Smooth muscle cell (in vitro differentiated cells): ENCODE measurements around the gene OR6C65. TPM values are rescaled to one million over a fixed set of nuclear protein-coding genes. Genes with fewer than 3 reads are reported as not detected.
"Not testable (repeated sequence)": the region's sequence is repeated elsewhere in the genome, so short reads cannot be mapped to it uniquely, and the experiment has no call there.

Experiments
- DNase-seq: peaks from one replicate; lab custom pipeline; 2025; ENCODE audit not compliant: unreplicated experiment; lab: John Stamatoyannopoulos, UW
- H2AFZ ChIP-seq: fragments of 200-600 bp; sonication (generic); 2 replicates; pipeline ENCODE4 v1.6.0; 2016; ENCODE audit warnings: antibody characterized with exemption, low read depth, mild to moderate bottlenecking
- H3F3A ChIP-seq: fragments of 200-600 bp; sonication (generic); 2 replicates; pipeline ENCODE4 v1.6.0; 2017; ENCODE audit warnings: antibody characterized with exemption, low read depth
- H3K27ac ChIP-seq: fragments of 200-600 bp; sonication (generic); 2 replicates; pipeline ENCODE4 v1.5.1; 2016; ENCODE audit warnings: low read depth, mild to moderate bottlenecking
- H3K27me3 ChIP-seq: fragments of 200-600 bp; sonication (generic); 2 replicates; pipeline ENCODE4 v1.6.1; 2016; ENCODE audit warnings: low read depth, mild to moderate bottlenecking
- H3K36me3 ChIP-seq: fragments of 200-600 bp; sonication (generic); 2 replicates; pipeline ENCODE4 v1.5.1; 2016; ENCODE audit warnings: low read depth
- H3K4me1 ChIP-seq: fragments of 200-600 bp; sonication (generic); 2 replicates; pipeline ENCODE4 v1.5.1; 2016; ENCODE audit warnings: low read depth
- H3K4me2 ChIP-seq: fragments of 200-600 bp; sonication (generic); 2 replicates; pipeline ENCODE4 v1.6.0; 2016; ENCODE audit warnings: mild to moderate bottlenecking
- H3K4me3 ChIP-seq: fragments of 200-600 bp; sonication (generic); 2 replicates; pipeline ENCODE4 v1.5.1; 2016; ENCODE audit warnings: mild to moderate bottlenecking
- H3K79me2 ChIP-seq: fragments of 200-600 bp; sonication (generic); 2 replicates; pipeline ENCODE4 v1.6.0; 2016; ENCODE audit warnings: low read depth, mild to moderate bottlenecking
- H3K9ac ChIP-seq: fragments of 200-600 bp; sonication (generic); 2 replicates; pipeline ENCODE4 v1.6.0; 2016; ENCODE audit warnings: low read depth
- H3K9me3 ChIP-seq: fragments of 200-600 bp; sonication (generic); replicated peaks from 2 replicates; pipeline ENCODE4 v1.5.1; 2016; ENCODE audit warnings: low read depth
- H4K20me1 ChIP-seq: fragments of 200-600 bp; sonication (generic); 2 replicates; pipeline ENCODE4 v1.6.0; 2016; ENCODE audit warnings: low read depth
- WGBS: methylation state at CpG from one replicate; pipeline ENCODE4 v1.1.7; 2016; ENCODE audit warnings: low lambda C conversion rate; 5-methylcytosine and 5-hydroxymethylcytosine counted together
- polyA plus RNA-seq: library from polyadenylated mRNA; unstranded; fragments of >200 nt; fragmentation: Nextera tagmentation; extraction: Ambion mirVana; gene quantifications from 2 replicates; pipeline ENCODE4 v1.2.1, GENCODE V29; 2016
- total RNA-seq: library from RNA; depleted of rRNA; stranded (reverse); fragments of >200 nt; gene quantifications from 2 replicates; pipeline ENCODE4 v1.2.3, GENCODE V29; 2014
- TF ChIP-seq, protein P1 (sequence below): fragments of 200-600 bp; sonication (generic); IDR thresholded peaks from 2 replicates; pipeline ENCODE4 v1.5.1; 2017; ENCODE audit warnings: borderline replicate concordance, mild to moderate bottlenecking, antibody characterized with exemption; ENCODE audit not compliant: insufficient read depth, poor library complexity, severe bottlenecking

The OR6C65 gene
- total RNA-seq (not detected in 2 replicates), polyA plus RNA-seq (not detected in 2 replicates)

DNA sequence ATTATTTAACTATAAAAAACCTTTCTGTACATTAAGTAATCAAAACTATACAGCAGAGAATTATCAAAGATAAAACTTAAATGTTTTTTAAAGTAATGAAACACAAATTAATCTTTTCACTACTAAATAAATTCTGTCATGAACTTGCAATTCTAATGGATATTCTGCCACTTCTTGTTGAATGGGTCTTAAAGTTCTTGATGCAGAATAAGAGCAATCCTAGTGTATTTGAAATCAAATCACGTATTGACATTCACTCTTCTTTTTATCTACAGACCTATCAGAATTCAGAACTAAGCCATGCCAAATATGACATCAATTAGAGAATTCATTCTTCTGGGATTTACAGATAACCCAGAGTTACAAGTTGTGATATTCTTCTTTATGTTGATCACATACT is at the start of gene OR6C65:
Gene OR6C65, plus strand, starts transcription at position 301 of the 400 bp plus-strand sequence. Its CDS starts 0 bp downstream, at position 301.
- no peak for DNase-seq

DNA sequence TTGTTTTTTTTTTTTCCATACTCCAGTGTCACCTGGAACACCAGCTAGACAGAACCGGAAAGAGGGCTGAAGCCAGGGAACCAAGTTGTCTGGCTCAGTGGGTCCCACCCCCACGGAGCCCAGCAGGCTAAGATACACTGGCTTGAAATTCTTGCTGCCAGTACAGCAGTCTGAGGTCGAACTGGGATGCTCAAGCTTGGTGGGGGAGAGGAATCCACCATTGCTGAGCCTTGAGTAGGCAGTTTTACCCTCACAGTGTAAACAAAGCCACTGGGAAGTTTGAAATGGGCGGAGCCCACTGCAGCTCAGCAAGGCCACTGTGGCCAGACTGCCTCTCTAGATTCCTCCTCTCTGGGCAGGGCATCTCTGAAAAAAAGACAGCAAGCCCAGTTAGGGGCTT is 45.0 kb upstream of the OR6C65 start:
- H3K79me2 ChIP-seq, H3K4me2 ChIP-seq, H3K27ac ChIP-seq, H4K20me1 ChIP-seq, H3K9ac ChIP-seq, DNase-seq, H3F3A ChIP-seq, H3K9me3 ChIP-seq, H3K4me1 ChIP-seq, H3K27me3 ChIP-seq, H2AFZ ChIP-seq, H3K4me3 ChIP-seq, H3K36me3 ChIP-seq: not testable (repeated sequence)
- 50% methylated on average over 4 of the region's 4 CpGs for WGBS

More for the DNA sequence above, at the start of gene OR6C65:
- Histone ChIP-seq H4K20me1 (no peaks in the 10 kb centered on the region), H3K4me2 (no peak within 1 kb of the TSS), H3K27ac (no peak within 1 kb of the TSS), H3K36me3 (no peaks in the 10 kb centered on the region), H3K4me3 (no peak within 1 kb of the TSS), H3K4me1 (no peaks in the 10 kb centered on the region), H3F3A (no peaks in the 10 kb centered on the region), H2AFZ (no peak within 1 kb of the TSS), H3K9me3 (no peaks in the 10 kb centered on the region), H3K79me2 (no peaks in the 10 kb centered on the region), H3K27me3 (no peaks in the 10 kb centered on the region), H3K9ac (no peak within 1 kb of the TSS)
- TF ChIP-seq, protein P1, sequence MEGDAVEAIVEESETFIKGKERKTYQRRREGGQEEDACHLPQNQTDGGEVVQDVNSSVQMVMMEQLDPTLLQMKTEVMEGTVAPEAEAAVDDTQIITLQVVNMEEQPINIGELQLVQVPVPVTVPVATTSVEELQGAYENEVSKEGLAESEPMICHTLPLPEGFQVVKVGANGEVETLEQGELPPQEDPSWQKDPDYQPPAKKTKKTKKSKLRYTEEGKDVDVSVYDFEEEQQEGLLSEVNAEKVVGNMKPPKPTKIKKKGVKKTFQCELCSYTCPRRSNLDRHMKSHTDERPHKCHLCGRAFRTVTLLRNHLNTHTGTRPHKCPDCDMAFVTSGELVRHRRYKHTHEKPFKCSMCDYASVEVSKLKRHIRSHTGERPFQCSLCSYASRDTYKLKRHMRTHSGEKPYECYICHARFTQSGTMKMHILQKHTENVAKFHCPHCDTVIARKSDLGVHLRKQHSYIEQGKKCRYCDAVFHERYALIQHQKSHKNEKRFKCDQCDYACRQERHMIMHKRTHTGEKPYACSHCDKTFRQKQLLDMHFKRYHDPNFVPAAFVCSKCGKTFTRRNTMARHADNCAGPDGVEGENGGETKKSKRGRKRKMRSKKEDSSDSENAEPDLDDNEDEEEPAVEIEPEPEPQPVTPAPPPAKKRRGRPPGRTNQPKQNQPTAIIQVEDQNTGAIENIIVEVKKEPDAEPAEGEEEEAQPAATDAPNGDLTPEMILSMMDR, result no peak
- 98% methylated on average over 1 of the region's 1 CpG for WGBS

GRCh38 chr12:55362675-55363074 is 37.7 kb upstream of the OR6C65 start, which contains the start of gene OR6C75:
TSS of gene OR6C75 (plus strand) at chr12:55362975. CDS start at chr12:55365111, 2,136 bp downstream.
- H3K9me3 ChIP-seq, result no peaks in the 10 kb centered on the region
- H3K4me2 ChIP-seq, result no peak within 1 kb of the TSS
- H3K4me3 ChIP-seq, result no peak within 1 kb of the TSS
- H3K9ac ChIP-seq, result no peak within 1 kb of the TSS
- H3F3A ChIP-seq, result no peaks in the 10 kb centered on the region
- H2AFZ ChIP-seq, result no peak within 1 kb of the TSS
- H3K79me2 ChIP-seq, result no peaks in the 10 kb centered on the region
- WGBS, result 92% methylated on average over 4 of the region's 4 CpGs
- no peak within 1 kb of the TSS for H3K27ac ChIP-seq
- DNase-seq, result no peak
- no peaks in the 10 kb centered on the region for H3K4me1 ChIP-seq
- H3K27me3 ChIP-seq, result no peaks in the 10 kb centered on the region
- TF ChIP-seq, protein P1, result no peak
- no peaks in the 10 kb centered on the region for H3K36me3 ChIP-seq
- no peaks in the 10 kb centered on the region for H4K20me1 ChIP-seq

- H3K79me2 ChIP-seq, result no peaks in the 10 kb centered on the region
- H3K9ac ChIP-seq, result no peak overlapping the region
- no peak overlapping the region for H3K4me3 ChIP-seq
- no peaks in the 10 kb centered on the region for H3K27me3 ChIP-seq
- no peak overlapping the region for H2AFZ ChIP-seq
- H3K4me1 ChIP-seq, result no peaks in the 10 kb centered on the region
- H3K36me3 ChIP-seq, result no peaks in the 10 kb centered on the region
- TF ChIP-seq, protein P1, result no peak
- no peak overlapping the region for H3K4me2 ChIP-seq
- H4K20me1 ChIP-seq, result no peaks in the 10 kb centered on the region
- no peaks in the 10 kb centered on the region for H3F3A ChIP-seq
- 77% methylated on average over 3 of the region's 3 CpGs for WGBS
- no peak for DNase-seq
- H3K27ac ChIP-seq, result no peak overlapping the region
- H3K9me3 ChIP-seq, result no peaks in the 10 kb centered on the region
These were observed 35.2 kb upstream of the OR6C65 start for GRCh38 chr12:55365086-55365485.
